Astrocyte (in vitro differentiated cells and primary cell): ENCODE results near the gene LRIG3. TPM values are rescaled to one million over a fixed set of nuclear protein-coding genes. Genes with fewer than 3 reads are reported as not detected.

ENCODE experiments used
- DNase-seq: peaks from one replicate; pipeline ENCODE4 v3.0.0-alpha.2; 2010; ENCODE audit warnings: low read depth
- FAIRE-seq: peaks from 2 replicates; lab custom pipeline; 2011; peaks lifted over from hg19 to GRCh38; lab: Jason Lieb, UNC
- H2AFZ ChIP-seq: 2 replicates; pipeline ENCODE4 v1.6.0; 2012; ENCODE audit warnings: low read depth, low read length, inconsistent platforms
- H3K27ac ChIP-seq: 2 replicates; pipeline ENCODE4 v1.5.1; 2011; ENCODE audit warnings: low read depth, low read length, inconsistent platforms
- H3K27me3 ChIP-seq: 2 replicates; pipeline ENCODE4 v1.6.0; 2011; ENCODE audit warnings: low read length, inconsistent platforms; ENCODE audit not compliant: insufficient read depth
- H3K36me3 ChIP-seq: 2 replicates; pipeline ENCODE4 v1.5.1; 2011; ENCODE audit warnings: low read length, inconsistent platforms; ENCODE audit not compliant: insufficient read depth
- H3K4me1 ChIP-seq: 2 replicates; pipeline ENCODE4 v1.5.1; 2011; ENCODE audit warnings: low read length, inconsistent platforms; ENCODE audit not compliant: insufficient read depth
- H3K4me2 ChIP-seq: 2 replicates; pipeline ENCODE4 v1.6.0; 2012; ENCODE audit warnings: low read length, inconsistent platforms
- H3K4me3 ChIP-seq: 2 replicates; pipeline ENCODE4 v1.5.1; 2011; ENCODE audit warnings: low read depth, mild to moderate bottlenecking, low read length, inconsistent platforms; ENCODE audit not compliant: insufficient read depth
- H3K79me2 ChIP-seq: 2 replicates; pipeline ENCODE4 v1.6.0; 2012; ENCODE audit warnings: mild to moderate bottlenecking, low read length, inconsistent platforms; ENCODE audit not compliant: insufficient read depth
- H3K9ac ChIP-seq: 2 replicates; pipeline ENCODE4 v1.6.0; 2012; ENCODE audit warnings: mild to moderate bottlenecking, low read length, inconsistent platforms
- H3K9me3 ChIP-seq: 2 replicates; pipeline ENCODE4 v1.5.1; 2012; ENCODE audit warnings: low read depth, mild to moderate bottlenecking, low read length, inconsistent platforms; ENCODE audit not compliant: insufficient read depth
- H4K20me1 ChIP-seq: 2 replicates; pipeline ENCODE4 v1.6.0; 2012; ENCODE audit warnings: low read length, inconsistent platforms; ENCODE audit not compliant: insufficient read depth
- H3K27ac Mint-ChIP-seq: one replicate; pipeline ENCODE4 v1.8.0; 2021; ENCODE audit warnings: mild to moderate bottlenecking, mixed read lengths; ENCODE audit not compliant: unreplicated experiment
- H3K27me3 Mint-ChIP-seq: one replicate; pipeline ENCODE4 v1.8.0; 2021; ENCODE audit warnings: low read depth, mixed read lengths; ENCODE audit not compliant: unreplicated experiment
- H3K36me3 Mint-ChIP-seq: one replicate; pipeline ENCODE4 v1.8.0; 2021; ENCODE audit warnings: low read depth, mixed read lengths; ENCODE audit not compliant: unreplicated experiment
- H3K4me1 Mint-ChIP-seq: one replicate; pipeline ENCODE4 v1.8.0; 2021; ENCODE audit warnings: low read depth, mixed read lengths; ENCODE audit not compliant: unreplicated experiment
- H3K4me3 Mint-ChIP-seq: one replicate; pipeline ENCODE4 v1.8.0; 2021; ENCODE audit warnings: mild to moderate bottlenecking, moderate library complexity, mixed read lengths; ENCODE audit not compliant: unreplicated experiment
- H3K9me3 Mint-ChIP-seq: one replicate; pipeline ENCODE4 v1.8.0; 2021; ENCODE audit warnings: mild to moderate bottlenecking, mixed read lengths; ENCODE audit not compliant: unreplicated experiment
- CTCF ChIP-seq: IDR thresholded peaks from 2 replicates; pipeline ENCODE4 v1.5.1; 2011; ENCODE audit warnings: low read depth, mild to moderate bottlenecking, inconsistent platforms, low read length, moderate library complexity; ENCODE audit not compliant: insufficient read depth
- EZH2 ChIP-seq: IDR thresholded peaks from 2 replicates; pipeline ENCODE4 v1.6.1; 2012; ENCODE audit warnings: mild to moderate bottlenecking, low read length, inconsistent platforms; ENCODE audit not compliant: insufficient read depth
- total RNA-seq: library from RNA; stranded (reverse); gene quantifications from 2 replicates; pipeline ENCODE4 v1.2.1, GENCODE V29; 2021

LRIG3 gene
- total RNA-seq, 1 donor from 2014 or later: 96.0 TPM

DNA sequence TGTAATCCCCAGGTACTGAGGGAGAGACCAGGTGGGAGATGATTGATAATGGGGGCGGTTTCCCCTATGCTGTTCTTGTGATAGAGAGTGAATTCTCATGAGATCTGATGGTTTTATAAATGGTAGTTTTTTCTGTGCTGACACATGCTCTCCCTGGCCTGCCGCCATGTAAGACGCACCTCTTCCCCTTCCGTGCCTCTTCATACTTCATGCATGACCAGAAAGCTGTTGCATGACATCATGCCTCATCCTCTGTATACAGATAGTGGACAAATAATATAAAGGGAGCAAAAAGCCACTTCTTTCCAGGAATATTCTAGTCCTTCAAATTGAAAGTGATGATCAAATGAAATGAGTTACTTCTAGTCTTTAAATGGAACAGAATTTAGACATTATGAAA, 47.3 kb upstream of the LRIG3 start:
- no peak overlapping the region for H3K4me2 ChIP-seq
- H3K36me3 Mint-ChIP-seq: no peaks in the 10 kb centered on the region
- H3K9me3 Mint-ChIP-seq: no peaks in the 10 kb centered on the region
- H3K4me3 Mint-ChIP-seq: no peak overlapping the region
- no peak overlapping the region for H2AFZ ChIP-seq
- no peaks in the 10 kb centered on the region for H4K20me1 ChIP-seq
- TF ChIP-seq EZH2 (no peak), CTCF (no peak)
- H3K4me1 ChIP-seq: no peaks in the 10 kb centered on the region
- no peaks in the 10 kb centered on the region for H3K9me3 ChIP-seq
- FAIRE-seq: no peak
- H3K36me3 ChIP-seq: no peaks in the 10 kb centered on the region
- H3K4me3 ChIP-seq: no peak overlapping the region
- no peak overlapping the region for H3K27ac ChIP-seq
- H3K9ac ChIP-seq: no peak overlapping the region
- H3K79me2 ChIP-seq: no peaks in the 10 kb centered on the region
- DNase-seq: peak; percentile 21
- H3K27me3 Mint-ChIP-seq: no peaks in the 10 kb centered on the region
- H3K27ac Mint-ChIP-seq: no peak overlapping the region
- no peaks in the 10 kb centered on the region for H3K27me3 ChIP-seq
- H3K4me1 Mint-ChIP-seq: peaks cover 13% of the 10 kb centered on the region

DNA sequence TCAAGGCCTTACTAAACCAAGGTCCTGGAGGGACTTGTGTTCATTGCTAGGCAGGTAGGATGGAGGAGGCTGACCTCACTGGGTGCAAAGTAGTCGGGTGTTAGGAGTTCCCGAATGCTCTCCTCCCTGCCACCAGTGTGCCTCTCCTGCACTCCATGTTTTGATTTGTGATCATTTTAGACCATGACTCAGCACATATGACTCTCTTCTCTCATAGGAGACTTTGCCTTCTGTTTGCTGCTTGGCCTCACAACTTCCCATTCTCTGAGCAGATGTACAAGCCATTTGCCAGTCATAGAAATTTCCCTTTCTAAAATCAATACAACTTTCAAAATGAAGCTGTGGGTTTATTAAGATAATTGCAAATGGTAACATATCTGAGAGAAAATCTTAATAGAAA, 46.6 kb upstream of the LRIG3 start:
- Histone ChIP-seq H4K20me1 (no peaks in the 10 kb centered on the region), H3K9me3 (no peaks in the 10 kb centered on the region), H3K9ac (no peak overlapping the region), H2AFZ (peak overlapping the region; percentile 67), H3K27ac (no peak overlapping the region), H3K4me2 (no peak overlapping the region), H3K36me3 (no peaks in the 10 kb centered on the region), H3K27me3 (no peaks in the 10 kb centered on the region), H3K79me2 (no peaks in the 10 kb centered on the region), H3K4me1 (no peaks in the 10 kb centered on the region), H3K4me3 (no peak overlapping the region)
- no peaks in the 10 kb centered on the region for H3K27me3 Mint-ChIP-seq
- no peak for FAIRE-seq
- TF ChIP-seq EZH2 (no peak), CTCF (no peak)
- H3K36me3 Mint-ChIP-seq: no peaks in the 10 kb centered on the region
- peaks cover 17% of the 10 kb centered on the region for H3K4me1 Mint-ChIP-seq
- no peaks in the 10 kb centered on the region for H3K9me3 Mint-ChIP-seq
- peak overlapping the region; percentile 59 for H3K27ac Mint-ChIP-seq
- peak; percentile 10 for DNase-seq
- no peak overlapping the region for H3K4me3 Mint-ChIP-seq

- peaks cover 23% of the 10 kb centered on the region for H3K4me1 Mint-ChIP-seq
- Histone ChIP-seq H3K4me2 (no peak overlapping the region), H3K4me1 (no peaks in the 10 kb centered on the region), H4K20me1 (no peaks in the 10 kb centered on the region), H3K79me2 (no peaks in the 10 kb centered on the region), H3K9ac (no peak overlapping the region), H3K36me3 (no peaks in the 10 kb centered on the region), H3K27ac (no peak overlapping the region), H3K9me3 (no peaks in the 10 kb centered on the region), H3K27me3 (no peaks in the 10 kb centered on the region), H2AFZ (no peak overlapping the region), H3K4me3 (no peak overlapping the region)
- H3K4me3 Mint-ChIP-seq: no peak overlapping the region
- TF ChIP-seq EZH2: no peak
- TF ChIP-seq CTCF: no peak
- no peaks in the 10 kb centered on the region for H3K27me3 Mint-ChIP-seq
- FAIRE-seq (no peak), DNase-seq (no peak)
- H3K27ac Mint-ChIP-seq: no peak overlapping the region
- H3K9me3 Mint-ChIP-seq: no peaks in the 10 kb centered on the region
- no peaks in the 10 kb centered on the region for H3K36me3 Mint-ChIP-seq
Measured at GRCh38 chr12:58965568-58965967, 45.3 kb upstream of the LRIG3 start.
